GM18505 (cell line): ENCODE measurements around the gene TMA7.

Source experiments
- ATAC-seq: cut with Tn5 transposase; IDR thresholded peaks from one replicate; pipeline ENCODE4 v1.9.1; 2021; ENCODE audit not compliant: unreplicated experiment
- POLR2A ChIP-seq: IDR thresholded peaks from 4 replicates; pipeline ENCODE4 v1.6.1; 2011; ENCODE audit warnings: borderline replicate concordance; ENCODE audit not compliant: insufficient read depth, insufficient read length; ENCODE audit errors: extremely low read depth

TMA7 gene

DNA sequence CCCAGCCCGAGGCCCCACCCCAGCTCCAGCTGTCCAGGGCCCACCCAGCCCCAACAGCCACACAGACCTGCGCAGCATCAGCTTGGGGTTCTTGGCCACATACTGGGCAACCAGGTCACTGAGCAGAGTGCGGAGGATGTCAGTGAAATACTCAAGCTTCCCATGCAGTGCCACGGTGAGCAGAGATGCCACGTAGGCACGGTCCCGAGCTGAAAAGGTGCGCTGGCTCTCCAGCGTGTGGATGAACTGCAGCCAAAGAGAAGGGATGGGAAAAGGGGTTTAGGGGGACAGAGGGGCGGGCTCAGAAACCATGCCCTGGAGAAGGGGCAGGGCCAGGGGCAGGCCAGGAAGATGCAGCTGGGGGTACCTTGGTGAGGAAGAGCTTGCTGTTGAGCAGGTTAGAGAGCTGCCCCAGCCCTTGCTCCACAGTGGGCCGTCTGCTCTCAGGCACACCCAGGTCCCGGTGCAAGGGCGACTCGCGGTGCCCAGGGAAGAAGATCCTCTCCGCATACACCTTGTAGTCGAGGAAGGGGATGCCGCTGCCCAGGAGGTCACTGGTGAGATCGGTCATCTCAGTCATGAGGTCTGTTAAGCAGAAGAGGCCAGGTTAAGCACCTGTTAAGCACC is 27.6 kb upstream of the TMA7 start:
- TF ChIP-seq POLR2A = no peak
- no peak for ATAC-seq

DNA sequence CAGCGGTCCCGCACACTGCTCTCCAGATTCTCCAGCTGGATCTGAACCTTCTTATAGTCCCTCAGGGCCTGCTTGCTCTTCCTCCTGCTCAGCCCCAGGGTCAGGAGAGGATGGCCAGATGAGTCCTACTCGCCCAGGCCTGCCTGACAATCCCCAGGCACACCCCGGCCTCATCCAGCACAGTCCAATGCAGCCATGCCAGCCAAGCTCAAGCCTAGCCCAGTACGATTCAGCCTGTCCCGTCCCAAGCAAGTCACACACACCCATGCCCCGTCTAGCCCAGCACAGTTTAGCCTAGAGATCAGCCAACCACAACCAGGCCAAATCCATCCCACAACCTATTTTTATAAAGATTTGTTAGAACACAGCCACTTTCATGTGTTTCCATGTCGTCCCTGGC is 27.0 kb upstream of the TMA7 start:
- no peak for TF ChIP-seq POLR2A
- no peak for ATAC-seq

DNA sequence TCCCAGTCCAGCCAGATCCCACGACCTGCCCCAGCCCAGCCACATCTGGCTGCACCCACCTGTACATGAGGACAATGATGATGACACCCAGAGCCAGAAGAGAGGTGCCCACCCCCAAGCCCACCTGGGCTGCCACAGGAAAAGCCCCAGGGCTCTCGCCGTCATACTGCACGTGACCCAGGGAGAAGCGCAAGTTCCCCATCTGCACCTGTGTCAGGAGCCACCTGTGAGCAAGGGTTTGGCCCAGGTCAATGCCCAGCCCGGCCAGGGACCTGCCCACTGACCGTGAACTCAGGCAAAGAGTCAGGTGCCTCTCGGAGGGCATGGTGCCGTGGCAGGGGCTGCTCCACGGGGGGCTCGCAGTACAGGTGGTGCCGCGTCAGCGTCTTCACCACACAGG is 26.4 kb upstream of the TMA7 start:
- no peak for TF ChIP-seq POLR2A
- ATAC-seq = no peak

DNA sequence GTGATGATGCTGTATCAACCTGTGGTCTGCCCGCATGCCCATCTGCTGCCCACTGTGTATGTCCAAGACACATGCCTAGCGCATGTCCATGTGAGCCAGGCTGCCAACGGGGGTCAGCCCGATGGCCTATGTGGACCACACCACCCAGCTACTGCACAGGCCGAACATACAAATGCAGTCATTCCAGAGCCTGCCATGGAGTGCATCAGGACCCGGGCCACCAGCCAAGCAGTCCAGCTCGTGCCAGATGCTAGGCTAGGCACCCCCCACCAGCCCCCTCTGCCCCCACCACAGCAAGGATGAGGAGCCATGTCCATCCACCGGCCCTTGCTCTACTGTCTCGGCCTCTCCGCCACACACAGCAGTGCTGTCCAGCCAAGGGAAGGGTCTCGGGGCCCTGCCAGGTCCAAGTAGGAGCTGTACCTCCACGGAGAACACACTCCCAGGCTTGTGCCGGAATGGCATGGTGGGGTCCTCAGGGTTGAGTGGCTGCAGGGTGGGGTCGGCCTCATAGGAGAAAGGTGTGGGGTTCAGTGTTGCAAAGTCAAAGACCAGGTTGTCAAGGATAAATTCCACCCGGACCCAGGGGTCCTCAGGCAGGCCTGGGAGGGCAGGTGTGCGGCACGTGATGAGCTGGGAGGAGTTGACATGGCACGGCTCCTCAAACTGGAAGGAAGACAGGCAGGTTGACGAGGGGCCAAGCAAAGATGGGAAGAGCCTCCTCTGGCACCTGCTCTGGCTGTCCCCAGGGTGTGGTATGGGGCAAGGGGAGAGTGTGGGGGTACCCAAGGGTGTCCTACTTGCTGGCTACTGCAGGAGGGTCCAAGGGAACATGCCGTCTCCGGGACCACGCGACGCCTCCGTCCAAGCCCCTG is 25.4 kb upstream of the TMA7 start:
- TF ChIP-seq POLR2A = no peak
- no peak for ATAC-seq

DNA sequence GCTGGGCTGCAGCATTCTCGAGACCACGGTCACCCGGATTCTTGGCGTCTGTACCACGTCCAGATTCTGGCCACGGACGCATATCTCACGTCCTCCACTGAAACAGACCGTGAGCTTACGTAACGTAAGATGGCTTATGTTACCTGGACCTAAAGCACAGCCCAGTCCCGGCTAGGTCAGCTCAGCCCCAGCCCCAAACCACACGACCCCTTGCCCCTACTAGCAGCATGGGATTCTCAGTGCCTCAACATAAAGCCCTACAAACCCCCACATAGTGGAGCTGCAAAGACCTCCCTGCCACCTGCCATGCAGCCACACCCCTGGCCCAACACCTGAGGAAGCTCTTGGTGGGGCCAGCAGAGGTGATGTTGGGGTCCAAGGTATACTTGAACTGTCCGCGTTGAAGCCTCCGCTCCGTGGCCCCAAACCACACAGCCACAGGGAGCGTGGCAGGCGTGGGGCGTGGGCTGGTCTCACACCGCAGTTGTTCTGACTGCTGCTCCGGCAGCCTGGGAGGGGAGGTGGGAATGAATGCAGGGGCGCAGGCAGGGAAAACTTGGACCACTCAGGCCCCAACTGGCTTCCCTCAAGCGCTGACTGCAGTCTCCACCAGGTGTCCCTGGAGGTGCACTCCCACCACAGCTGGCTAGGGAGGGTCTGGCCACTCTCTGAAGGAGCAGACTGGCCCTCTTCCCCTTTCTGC is 24.7 kb upstream of the TMA7 start:
- ATAC-seq = no peak
- TF ChIP-seq POLR2A = no peak

DNA sequence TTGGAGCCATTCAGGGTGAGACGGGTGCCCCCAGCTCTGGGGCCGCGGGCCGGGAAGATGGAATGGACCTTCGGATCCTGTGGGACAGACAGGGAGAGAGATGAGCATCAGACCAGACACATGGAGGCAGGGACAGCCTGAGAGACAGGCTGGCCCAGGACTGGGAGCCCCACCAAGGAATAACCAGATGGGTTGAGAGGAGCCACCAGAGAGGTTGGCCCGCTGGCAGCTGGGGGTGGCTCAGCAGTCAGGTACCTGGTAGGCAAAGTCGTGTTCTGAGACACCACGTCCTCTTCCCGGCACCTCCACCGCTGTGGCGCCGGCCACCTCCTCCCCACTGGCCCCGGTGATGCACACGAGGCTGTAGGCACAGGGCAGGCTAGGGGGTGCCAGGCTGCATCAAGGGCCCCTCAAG is 24.0 kb upstream of the TMA7 start:
- no peak for ATAC-seq
- TF ChIP-seq POLR2A = no peak

DNA sequence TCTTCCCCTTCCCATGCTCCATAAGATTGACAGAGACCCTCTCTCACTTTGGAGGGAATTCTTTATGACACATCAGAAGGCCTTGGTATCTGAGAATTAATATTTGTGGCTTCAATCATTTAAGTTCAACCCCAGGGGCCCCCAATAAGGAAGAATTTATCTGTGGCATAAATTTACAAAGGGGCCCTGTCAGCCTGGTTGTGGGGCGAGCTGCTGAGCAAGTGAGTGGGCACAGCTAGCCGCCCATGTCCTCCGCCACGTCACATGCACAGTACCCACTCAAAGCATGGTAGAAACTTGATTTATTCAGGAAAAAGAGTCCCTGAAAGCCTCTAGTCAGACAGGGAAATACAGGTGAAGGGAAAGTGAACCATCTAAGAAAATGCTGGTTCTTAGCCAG is 23.5 kb upstream of the TMA7 start:
- no peak for ATAC-seq
- no peak for TF ChIP-seq POLR2A

DNA sequence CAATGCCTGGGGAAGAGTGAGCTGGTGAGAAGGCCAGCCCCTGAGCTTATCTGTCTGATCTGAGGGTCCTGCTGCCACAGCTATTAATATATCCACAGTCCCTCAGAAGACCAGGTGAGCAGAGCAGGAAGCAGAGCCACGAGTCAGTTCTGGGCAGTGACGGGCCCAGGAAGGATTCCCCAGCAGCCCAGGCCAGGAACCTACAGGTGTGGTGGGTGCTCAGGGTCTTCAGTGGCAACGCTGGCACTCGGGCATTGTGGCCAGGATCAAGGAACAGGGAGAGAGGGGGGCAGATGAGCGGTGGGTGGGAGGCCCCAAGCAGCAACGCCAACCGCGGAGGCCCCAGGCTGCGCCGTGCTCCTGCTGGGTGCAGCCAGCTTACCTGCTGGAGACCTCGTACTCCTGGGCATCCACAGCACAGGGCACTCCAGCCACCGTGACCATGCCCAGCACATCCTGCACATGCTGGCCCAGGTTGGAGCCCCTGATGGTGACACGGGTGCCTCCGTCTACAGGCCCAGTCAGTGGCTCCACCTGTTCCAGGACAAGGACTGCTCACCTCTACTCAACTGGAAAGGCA is 22.4 kb upstream of the TMA7 start:
- TF ChIP-seq POLR2A = no peak
- no peak for ATAC-seq

DNA sequence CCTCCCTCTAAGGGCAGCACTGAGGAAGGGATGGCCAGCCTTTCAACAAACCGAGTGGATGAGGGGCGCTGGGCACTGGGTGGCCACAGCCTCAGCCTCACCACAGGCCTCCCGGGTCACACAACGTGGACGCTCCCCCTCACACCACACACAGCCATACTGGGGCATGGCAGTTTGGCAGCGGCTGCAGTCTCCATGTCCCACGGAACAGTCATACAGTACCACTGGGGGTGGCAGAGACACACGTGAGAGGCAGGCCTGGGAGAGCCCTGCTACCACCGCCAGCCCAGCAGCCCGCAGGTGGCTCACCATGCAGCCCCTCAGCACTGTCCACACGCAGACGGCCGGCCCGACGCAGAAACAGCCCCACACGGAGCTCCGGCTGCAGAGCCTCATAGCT is 21.9 kb upstream of the TMA7 start:
- TF ChIP-seq POLR2A = no peak
- ATAC-seq = no peak

DNA sequence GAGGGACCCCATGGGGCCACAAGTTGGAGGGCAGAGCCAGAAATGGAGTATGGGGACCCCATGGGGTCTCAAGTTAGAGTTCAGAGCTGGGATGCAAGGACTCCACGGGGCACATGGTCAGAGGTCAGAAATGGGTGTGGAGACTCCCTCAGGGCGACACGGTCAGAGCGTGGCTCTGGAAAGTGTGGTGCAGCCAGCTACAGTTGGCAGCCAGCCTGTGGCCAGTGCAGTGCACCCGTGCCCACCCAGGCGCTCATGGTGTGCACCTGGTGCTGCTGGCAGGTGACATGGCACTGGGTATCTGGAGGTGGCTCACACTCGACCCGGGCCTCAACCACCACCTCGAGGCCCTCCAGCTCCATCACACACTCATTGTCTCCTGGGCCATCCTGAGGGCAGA is 21.4 kb upstream of the TMA7 start:
- TF ChIP-seq POLR2A = no peak

DNA sequence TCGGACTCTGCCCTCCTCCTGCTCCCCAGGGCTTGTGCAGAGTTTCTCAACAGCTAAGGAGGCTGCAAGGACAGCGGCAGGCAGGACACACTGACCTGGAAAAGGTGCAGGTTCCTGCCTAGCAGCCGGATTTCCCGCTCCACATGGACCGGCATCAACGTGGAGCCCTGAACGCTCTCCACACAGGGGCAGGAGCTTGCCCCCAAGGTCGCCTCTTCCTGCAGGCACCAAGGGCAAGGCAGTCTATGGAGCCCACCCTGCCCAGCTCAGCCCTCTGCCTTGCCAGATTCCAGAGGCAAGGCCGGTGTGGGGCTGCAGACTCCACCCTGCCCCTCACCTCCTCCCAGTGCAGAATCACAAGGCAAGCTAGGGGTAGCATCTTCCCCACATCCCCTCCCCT is 20.9 kb upstream of the TMA7 start:
- ATAC-seq = no peak
- TF ChIP-seq POLR2A = no peak

More for the DNA sequence above, 21.4 kb upstream of the TMA7 start:
- ATAC-seq = no peak

DNA sequence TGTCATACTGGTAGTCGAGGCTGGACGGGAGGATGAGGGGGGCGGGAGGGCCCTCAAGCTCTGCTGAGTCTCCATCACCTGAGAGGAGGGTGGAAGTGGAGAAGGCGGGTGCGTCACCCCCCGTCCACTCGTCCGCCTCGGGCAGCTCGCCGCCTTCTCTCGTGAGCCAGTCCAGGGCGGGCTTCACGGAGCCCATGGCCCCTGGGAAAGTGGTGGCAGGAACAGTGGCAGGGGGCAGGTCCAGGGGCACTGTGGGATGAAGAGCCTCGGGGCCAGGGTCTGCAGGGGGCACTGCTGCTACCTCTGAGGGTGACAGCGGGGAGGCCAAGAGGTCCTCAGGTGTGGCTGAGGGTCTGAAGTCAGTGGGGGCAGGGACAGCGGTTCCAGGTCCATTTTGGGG is 20.5 kb upstream of the TMA7 start:
- no peak for TF ChIP-seq POLR2A
- ATAC-seq = no peak

DNA sequence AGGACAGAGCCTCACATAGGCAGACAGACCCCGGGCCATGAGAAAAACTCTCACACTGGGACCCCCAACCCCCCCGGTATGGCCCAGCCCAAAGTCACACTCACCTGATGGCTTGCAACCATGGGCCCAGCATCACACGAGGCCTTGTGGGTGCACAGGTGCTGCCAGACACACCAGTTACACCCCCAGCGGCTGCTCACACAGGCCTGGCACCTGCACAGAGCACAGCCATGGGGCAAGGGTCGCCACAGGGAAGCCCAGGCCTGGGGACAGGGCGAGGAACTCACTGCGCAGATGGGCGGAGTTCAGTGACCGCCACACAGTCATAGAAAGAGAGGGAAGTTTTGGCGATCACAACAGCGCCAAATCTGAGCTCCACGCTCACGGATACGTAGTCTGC is 19.5 kb upstream of the TMA7 start:
- ATAC-seq = no peak
- TF ChIP-seq POLR2A = no peak
